Measurements from ENCODE around the gene GDF7.

GDF7 gene

GRCh38 chr2:20666304-20667150 is at the start of gene GDF7:
TSS of gene GDF7 (plus strand) at chr2:20667144. CDS start at chr2:20667240, 96 bp downstream.
- DNase-seq (ENCODE audit: low read depth in 2 of 2), result no peak

DNA sequence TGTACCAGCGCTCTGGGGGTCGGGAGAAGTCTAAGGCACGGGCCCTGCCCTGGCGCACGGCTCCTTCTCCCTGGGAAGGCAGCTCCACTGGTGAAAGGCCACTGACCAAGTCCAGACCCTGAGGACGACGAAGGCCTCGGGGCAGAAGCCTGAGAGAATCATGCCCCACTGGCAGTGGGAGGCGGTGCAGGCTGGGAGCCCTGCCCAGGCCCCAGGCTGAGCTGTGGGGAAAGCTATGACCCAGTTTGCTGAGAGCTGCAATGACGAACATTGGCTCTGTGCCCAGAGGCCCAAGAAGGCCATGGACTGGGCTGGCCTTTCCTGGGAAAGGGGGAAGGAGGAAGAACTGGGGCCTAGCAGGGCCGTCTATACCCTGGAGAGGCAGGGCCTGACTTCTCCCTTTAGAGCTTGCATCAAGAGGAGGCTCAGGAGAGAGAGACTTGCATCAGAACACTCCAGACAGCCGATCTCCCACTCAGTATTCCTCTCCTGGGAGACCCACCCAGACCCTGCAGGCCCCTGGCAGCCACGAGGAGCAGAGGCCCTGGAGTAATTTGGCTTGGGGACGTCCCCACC is 49.0 kb upstream of the GDF7 start:
- DNase-seq (ENCODE audit: low read depth in 2 of 2), result no peak

DNA sequence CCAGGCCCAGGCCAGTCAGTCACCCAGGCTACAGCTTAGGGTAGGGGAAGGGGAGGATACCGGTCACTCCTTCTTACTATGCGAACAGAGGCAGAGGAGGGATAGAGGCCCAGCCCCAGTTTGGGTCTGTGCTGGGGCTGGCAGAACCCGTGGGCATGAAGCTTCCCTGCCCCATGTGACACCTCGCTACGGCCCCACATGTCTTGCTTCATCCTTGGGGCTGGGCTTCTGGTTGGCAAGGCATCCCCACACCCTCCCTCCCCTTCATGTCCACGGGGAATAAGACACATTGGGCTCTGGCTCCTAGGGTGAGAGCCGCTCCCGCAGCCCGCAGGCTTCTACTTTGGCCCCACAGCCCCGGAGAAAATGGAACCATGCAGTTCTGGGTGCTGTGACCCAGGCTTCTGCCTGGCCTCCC is 48.5 kb upstream of the GDF7 start:
- no peak for DNase-seq (ENCODE audit: low read depth in 2 of 2)

DNA sequence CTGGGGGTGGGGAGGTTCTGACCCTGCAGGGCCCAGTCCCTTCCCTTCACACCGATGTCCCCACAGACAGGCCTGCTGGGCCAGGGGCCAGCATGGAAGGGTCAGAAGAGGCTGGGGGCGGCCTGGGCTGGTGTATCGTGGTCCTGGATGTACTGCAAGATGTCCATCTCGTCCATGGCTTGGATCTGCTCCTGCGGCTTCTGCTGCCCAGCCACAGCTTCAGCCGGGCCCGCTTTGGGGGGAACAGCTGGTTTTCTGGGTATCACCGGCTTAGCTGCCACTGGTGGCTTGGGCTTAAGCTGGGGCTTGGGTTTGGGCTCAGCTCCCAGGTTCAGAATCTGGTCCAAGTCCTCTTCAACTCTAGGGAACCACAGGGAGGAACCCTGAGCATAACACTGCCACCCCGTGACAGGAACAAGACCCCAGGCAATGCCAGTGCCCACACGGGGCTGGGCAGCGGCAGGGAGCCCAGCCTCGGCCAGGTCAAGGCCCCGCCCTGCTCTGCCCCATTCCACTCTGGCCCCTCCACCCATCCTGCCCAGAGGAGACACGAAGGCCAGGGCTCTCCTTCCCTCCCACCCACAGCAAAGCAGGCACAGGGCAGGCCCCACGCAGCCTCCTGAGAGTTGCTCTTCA is 47.9 kb upstream of the GDF7 start:
- no peak for DNase-seq (ENCODE audit: low read depth in 2 of 2)

DNA sequence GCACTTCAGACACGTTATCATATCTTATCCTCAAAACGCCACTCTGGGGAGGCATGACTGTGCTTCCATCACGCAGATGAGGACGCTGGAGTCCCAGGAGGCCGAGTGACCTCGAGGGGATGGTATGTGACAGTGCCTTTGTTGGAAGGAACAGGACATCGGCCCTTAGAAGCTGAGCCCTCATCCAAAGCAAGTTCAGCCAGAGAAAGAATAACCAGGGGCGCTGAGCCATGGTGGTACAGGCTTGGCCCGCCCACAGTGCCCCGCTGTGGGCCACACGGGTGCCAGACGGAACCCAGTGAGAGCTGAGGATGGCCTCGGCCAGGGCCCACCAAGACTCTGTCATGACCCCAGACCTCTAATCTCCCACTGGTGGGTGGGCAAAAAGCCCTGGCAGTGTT is 47.3 kb upstream of the GDF7 start:
- no peak for DNase-seq (ENCODE audit: low read depth in 2 of 2)

- no peak for DNase-seq (ENCODE audit: low read depth in 2 of 2)
Observed at GRCh38 chr2:20620271-20620681, 46.7 kb upstream of the GDF7 start.

DNA sequence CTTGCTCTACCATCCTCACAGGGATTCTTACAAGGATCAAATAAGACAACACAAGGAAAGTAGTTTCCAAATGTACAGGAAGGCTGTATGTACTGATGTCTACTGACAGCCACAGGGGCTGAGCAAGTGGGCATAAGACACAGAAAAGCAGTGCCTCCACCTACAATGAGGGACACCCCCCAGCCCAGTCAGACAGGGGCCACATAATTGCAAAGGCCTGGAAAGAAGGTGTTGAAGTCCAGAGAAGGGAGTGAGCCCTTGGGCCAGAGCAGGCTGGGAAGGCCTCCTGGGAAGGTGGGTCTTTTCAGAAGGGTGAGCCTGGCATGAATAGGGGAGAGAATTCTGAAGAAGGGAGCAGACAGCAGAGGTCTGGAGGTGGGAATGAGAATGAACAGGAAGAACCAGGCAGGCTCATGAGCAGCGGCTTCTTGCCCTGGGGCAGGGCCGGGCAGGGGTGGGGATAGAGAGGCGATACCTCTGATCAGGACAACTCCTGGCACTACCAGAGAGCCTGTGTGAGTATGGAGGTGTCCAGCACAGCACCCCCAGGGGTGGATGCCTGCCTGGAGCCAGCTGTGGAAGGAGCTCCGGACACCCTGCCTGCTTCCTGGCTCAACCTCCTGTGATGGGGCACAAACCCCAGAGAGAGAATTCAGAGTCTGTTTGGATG is 46.1 kb upstream of the GDF7 start:
- DNase-seq (ENCODE audit: low read depth in 2 of 2), result no peak

DNA sequence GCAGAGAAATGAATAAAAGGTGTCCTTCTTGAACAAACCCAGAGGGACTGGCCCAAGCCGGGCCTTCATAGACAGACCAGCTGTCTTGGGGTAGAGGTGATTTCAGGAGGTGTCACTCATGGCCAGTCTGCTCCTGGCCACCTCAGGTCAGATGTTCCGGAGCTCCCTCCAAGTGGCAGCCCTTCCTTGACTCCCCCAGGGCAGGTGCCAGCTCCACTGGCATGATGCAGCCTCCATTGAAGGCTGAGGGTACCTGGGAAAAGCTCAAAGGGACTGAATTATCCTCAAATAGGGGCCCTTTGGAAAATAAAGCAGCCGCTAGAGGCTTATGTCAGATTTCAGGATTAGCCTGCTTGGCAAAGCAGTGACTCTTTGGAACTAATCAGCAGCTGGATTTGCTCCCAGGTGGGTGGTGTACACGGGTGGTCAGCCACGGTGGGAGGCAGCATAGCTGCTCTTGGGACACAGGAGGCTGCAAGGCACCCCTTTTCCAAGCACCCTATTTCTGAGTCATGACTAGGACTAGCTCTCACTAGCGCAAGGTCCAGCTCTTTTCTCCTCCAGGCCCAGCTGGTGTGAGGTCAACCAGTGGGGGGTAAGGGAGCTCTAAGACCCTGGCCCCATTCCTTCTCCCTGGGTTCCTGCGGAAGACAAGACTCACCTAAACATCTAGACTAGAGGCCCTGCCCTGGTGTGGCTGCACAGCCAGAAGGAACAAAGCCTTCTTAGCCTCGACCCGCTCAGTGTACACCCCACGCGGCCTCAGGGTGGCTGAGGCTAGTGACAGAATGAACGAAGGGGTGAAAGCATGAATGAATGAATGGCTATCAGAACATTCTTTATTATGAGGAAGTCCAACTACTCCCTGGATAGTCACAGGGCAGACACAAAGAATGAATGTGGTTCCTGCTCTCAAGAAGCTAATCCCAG is 45.3 kb upstream of the GDF7 start:
- DNase-seq (ENCODE audit: low read depth in 2 of 2), result no peak

GRCh38 chr2:20622296-20622686 is 44.7 kb upstream of the GDF7 start:
- no peak for DNase-seq (ENCODE audit: low read depth in 2 of 2)

GRCh38 chr2:20622731-20623130 is 44.2 kb upstream of the GDF7 start:
- DNase-seq (ENCODE audit: low read depth in 2 of 2), result no peak

GRCh38 chr2:20623241-20623640 is 43.7 kb upstream of the GDF7 start:
- DNase-seq (ENCODE audit: low read depth in 2 of 2), result no peak

DNA sequence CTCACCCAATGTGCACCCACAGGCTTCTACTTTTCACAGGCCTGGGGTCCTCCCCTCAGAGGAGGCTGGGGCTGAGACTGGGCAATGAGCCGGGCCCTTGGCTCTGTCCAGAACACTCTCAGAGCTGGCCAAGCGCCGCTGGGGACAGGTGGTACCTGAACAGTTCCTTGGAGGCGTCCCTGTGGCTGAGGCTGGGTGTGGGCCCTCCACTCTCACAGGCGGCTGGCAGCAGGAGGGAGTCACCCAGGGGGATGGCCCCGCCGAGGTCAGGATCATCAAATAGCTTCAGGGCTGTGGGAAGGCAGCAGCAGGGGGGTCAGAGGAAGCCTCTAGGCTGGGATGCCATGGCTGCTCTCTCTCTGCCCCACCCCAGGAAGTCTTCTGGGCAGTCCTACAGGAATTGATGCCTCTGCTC is 43.2 kb upstream of the GDF7 start:
- no peak for DNase-seq (ENCODE audit: low read depth in 2 of 2)

GRCh38 chr2:20624156-20624883 is 42.6 kb upstream of the GDF7 start:
- no peak for DNase-seq (ENCODE audit: low read depth in 2 of 2)

- no peak for DNase-seq (ENCODE audit: low read depth in 2 of 2)
Observed at GRCh38 chr2:20624884-20625485, 42.0 kb upstream of the GDF7 start.

DNA sequence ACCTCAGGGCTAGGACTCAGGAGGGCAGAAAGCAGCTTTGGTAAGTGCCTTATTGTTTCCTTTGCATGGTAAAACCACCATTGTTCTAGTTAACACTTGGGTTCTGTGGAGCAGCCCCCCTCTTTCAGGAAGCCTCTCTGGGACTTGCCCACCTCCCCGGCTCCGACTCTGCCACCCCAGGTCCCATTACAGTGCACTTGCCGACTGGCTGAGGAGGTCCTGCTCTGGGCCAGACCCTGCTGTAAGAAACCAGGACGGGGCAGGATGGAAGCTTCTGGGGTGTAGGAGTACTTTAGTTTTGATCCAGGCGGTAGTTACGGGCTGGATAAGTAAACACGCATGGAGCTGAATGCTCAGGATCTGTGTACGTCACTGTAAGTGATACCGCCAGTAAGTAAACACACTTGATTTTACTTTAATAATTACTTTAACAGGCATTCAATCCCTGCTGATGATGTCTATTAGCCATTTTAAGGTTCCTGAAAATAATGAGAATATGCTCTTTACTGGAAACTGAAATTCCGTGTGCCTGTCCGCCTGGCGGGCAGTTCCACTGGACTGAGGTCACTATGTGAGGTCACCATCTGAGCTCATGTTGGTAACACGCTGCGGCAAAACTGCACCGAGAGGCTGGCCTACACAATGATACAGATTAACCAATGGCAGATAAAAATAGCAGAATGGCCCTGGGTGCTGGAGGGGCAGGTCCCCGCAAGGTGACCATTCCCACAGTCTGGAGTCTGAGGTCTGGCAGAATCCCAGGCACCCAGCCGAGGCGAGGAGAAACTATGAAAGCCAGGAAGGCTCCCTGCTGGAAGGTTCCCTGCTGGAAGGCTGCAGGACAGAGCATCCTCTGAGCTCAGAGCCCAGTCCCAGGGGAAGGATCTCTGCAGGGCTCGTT is 41.2 kb upstream of the GDF7 start:
- DNase-seq (ENCODE audit: low read depth in 2 of 2), result no peak

DNA sequence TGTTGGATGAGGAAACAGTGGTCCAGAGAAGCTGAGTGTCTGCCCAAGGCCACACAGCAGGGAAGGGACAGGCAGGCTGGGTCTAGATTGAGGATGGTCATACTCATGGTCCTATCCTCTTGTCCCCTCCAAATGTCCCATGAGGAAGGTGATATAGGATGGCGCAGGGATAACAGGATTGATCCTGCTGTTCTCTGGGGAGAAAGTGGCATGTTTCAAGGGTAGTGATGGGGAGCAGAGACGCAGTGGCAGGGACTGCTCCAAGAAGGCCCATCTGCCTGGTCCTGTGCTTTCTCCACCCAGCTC is 40.6 kb upstream of the GDF7 start:
- no peak for DNase-seq (ENCODE audit: low read depth in 2 of 2)

DNA sequence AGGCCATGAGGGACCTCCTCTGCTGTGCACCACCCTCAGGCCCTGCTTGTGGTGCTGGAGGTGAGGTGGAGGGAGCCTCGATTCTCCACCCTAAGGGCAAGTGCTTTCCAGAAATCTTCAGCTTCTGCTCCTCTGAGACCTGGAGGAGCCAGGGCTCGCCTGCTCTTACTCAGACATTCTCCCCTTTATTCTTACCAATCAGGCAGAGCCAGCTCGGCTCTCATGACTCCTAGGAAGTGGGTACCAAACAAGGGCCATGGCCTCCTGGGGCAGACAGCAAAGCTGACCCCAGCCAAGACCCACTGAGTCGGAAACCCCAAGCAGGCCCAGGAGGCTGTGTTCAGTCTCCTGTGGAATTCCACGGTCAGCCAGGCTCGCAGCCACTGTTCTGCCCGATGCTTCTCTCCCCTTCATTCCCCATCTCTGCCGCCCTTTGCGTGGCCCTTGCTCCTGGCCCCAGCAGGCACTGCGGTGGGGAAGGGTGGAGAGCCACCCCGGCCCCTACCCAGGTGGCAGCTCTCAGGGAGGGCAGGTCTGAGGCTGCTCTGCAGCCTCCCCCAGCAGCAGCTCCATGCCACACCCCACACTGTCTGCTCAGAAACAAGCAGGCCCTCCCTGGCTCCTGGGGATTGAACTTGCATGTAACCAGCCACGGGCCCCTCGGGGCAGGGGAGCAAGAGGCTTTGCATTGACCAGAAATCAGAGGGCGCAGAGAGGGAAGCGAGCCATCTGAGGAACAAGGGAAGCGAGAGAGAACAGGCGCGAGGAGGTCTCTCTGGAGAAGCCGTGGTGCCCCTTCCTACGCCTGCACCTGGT is 40.0 kb upstream of the GDF7 start:
- no peak for DNase-seq (ENCODE audit: low read depth in 2 of 2)

- no peak for DNase-seq (ENCODE audit: low read depth in 2 of 2)
Observed at GRCh38 chr2:20627712-20628380, 39.1 kb upstream of the GDF7 start.
